ENCODE measurements around the gene NET1. TPM values are rescaled to one million over a fixed set of nuclear protein-coding genes. Genes with fewer than 3 reads are reported as not detected.

NET1 gene
- total RNA-seq, 1 experiment from 2014 or later, result 175 TPM

DNA sequence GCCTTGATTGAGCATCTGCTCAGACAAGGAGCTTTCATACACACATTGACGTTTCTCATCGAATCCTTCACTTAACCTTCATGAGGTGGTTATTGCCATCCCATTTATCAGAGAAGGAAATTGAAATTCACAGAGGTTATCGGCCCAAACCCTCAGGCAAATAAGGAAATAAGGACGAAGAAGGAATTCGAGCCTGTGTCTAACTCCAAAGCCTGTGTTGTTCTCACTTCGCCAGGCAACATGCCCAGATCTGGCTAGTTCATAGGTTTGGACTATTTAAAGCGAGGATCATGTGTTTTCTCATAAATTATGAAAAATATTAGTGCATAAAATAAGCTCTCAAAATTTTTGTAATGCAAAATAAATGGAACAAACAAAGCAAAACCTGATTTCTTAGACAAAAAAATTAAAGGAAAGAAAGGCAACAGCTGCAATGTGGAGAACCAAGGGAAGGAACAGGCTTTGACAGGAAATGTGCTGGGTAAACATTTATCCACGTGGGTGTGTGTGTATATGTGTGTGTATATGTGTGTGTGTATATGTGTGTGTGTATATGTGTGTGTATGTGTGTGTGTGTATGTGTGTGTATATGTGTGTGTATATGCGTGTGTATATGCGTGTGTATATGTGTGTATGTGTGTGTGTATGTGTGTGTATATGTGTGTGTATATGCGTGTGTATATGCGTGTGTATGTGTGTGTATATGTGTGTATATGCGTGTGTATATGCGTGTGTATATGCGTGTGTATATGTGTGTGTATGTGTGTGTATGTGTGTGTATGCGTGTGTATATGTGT lies 42.8 kb upstream of the NET1 start:
- no peak overlapping the region for H3K4me3 ChIP-seq (ENCODE audit: low read depth, low read length)
- peaks cover 32% of the 10 kb centered on the region for H3K9me3 Mint-ChIP-seq (ENCODE audit: unreplicated experiment)
- POLR2A ChIA-PET, result no interaction called here
- H3K4me1 Mint-ChIP-seq (ENCODE audit: low read depth, unreplicated experiment), result peaks cover 11% of the 10 kb centered on the region
- H3K27ac Mint-ChIP-seq (ENCODE audit: unreplicated experiment), result no peak overlapping the region
- H3K4me1 ChIP-seq, result 0 out of 2 replicates have a peak, but pooled peaks cover 5% of the 10 kb centered on the region
- DNase-seq, result no peak
- H3K27me3 ChIP-seq (replicated peaks; ENCODE audit: control insufficient read depth, insufficient read depth, low read length), result no peaks in the 10 kb centered on the region; the same call in 1 of the 2 replicates
- H3K36me3 Mint-ChIP-seq (ENCODE audit: insufficient read depth, unreplicated experiment), result no peaks in the 10 kb centered on the region
- CTCF ChIA-PET, result no interaction called here
- TF ChIP-seq CTCF (IDR thresholded peaks at IDR 0.05; ENCODE audit: insufficient read depth in 1 of 2, low read depth in 1 of 2, low read length in 1 of 2, severe bottlenecking in 1 of 2, unreplicated experiment in 1 of 2), result no peak
- peaks cover 14% of the 10 kb centered on the region for H3K27me3 Mint-ChIP-seq (ENCODE audit: insufficient read depth, unreplicated experiment)
- BruUV-seq (replicated peaks), result no TSS peak
- no peaks in the 10 kb centered on the region for H3K36me3 ChIP-seq (ENCODE audit: control insufficient read depth, insufficient read depth, low read length)
- H3K9me3 ChIP-seq, result peaks cover 11% of the 10 kb centered on the region
- no peak overlapping the region for H3K4me3 Mint-ChIP-seq (ENCODE audit: unreplicated experiment)
- intact Hi-C loops (cut with micrococcal nuclease; ENCODE audit: unreplicated experiment), result no loop called here

GRCh38 chr10:5370493-5371352 lies 41.6 kb upstream of the NET1 start:
- H3K9me3 ChIP-seq, result peaks cover 11% of the 10 kb centered on the region
- no peak overlapping the region for H3K4me3 ChIP-seq (ENCODE audit: low read depth, low read length)
- ChIA-PET POLR2A (no interaction called here), CTCF (no interaction called here)
- Mint-ChIP-seq H3K4me1 (ENCODE audit: low read depth, unreplicated experiment) (peaks cover 10% of the 10 kb centered on the region), H3K27me3 (ENCODE audit: insufficient read depth, unreplicated experiment) (peaks cover 14% of the 10 kb centered on the region), H3K9me3 (ENCODE audit: unreplicated experiment) (peaks cover 35% of the 10 kb centered on the region), H3K36me3 (ENCODE audit: insufficient read depth, unreplicated experiment) (no peaks in the 10 kb centered on the region), H3K4me3 (ENCODE audit: unreplicated experiment) (no peak overlapping the region), H3K27ac (ENCODE audit: unreplicated experiment) (no peak overlapping the region)
- intact Hi-C loops (cut with micrococcal nuclease; ENCODE audit: unreplicated experiment), result no loop called here
- H3K27me3 ChIP-seq (replicated peaks; ENCODE audit: control insufficient read depth, insufficient read depth, low read length), result no peaks in the 10 kb centered on the region
- H3K4me1 ChIP-seq, result no peaks in the 10 kb centered on the region
- TF ChIP-seq CTCF (IDR thresholded peaks at IDR 0.05; ENCODE audit: insufficient read depth in 1 of 2, low read depth in 1 of 2, low read length in 1 of 2, severe bottlenecking in 1 of 2, unreplicated experiment in 1 of 2), result no peak
- no peaks in the 10 kb centered on the region for H3K36me3 ChIP-seq (ENCODE audit: control insufficient read depth, insufficient read depth, low read length)
- BruUV-seq (replicated peaks), result no TSS peak
- no peak for DNase-seq

DNA sequence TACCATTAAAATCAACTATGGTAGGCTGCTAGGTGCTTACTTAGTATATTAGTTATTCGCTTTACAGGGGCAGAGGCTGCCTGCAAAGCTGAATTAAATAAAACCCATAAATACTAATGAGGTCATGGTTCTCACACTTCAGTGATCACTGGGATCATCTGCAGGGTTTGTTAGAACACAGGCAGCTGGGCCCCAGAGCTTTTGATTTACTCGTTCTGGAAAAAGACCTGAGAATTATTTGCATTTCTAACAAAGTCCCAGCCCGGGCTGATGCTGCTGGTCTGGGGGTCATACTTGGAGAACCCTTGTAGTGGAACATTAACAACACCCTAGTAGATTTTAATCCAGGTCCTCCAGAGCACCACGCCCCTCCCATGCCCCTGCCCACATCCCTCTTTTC lies 39.0 kb upstream of the NET1 start:
- Histone ChIP-seq H3K27me3 (replicated peaks; ENCODE audit: control insufficient read depth, insufficient read depth, low read length) (no peaks in the 10 kb centered on the region), H3K4me3 (ENCODE audit: low read depth, low read length) (no peak overlapping the region), H3K9me3 (peaks cover 11% of the 10 kb centered on the region), H3K4me1 (no peaks in the 10 kb centered on the region), H3K36me3 (ENCODE audit: control insufficient read depth, insufficient read depth, low read length) (no peaks in the 10 kb centered on the region)
- Mint-ChIP-seq H3K27ac (ENCODE audit: unreplicated experiment) (no peak overlapping the region), H3K4me1 (ENCODE audit: low read depth, unreplicated experiment) (peaks cover 6% of the 10 kb centered on the region), H3K36me3 (ENCODE audit: insufficient read depth, unreplicated experiment) (no peaks in the 10 kb centered on the region), H3K4me3 (ENCODE audit: unreplicated experiment) (no peak overlapping the region), H3K9me3 (ENCODE audit: unreplicated experiment) (peaks cover 35% of the 10 kb centered on the region), H3K27me3 (ENCODE audit: insufficient read depth, unreplicated experiment) (peaks cover under 1% of the 10 kb centered on the region)
- CTCF ChIA-PET, result no interaction called here
- intact Hi-C loops (cut with micrococcal nuclease; ENCODE audit: unreplicated experiment), result no loop called here
- TF ChIP-seq CTCF (IDR thresholded peaks at IDR 0.05; ENCODE audit: insufficient read depth in 1 of 2, low read depth in 1 of 2, low read length in 1 of 2, severe bottlenecking in 1 of 2, unreplicated experiment in 1 of 2), result no peak
- POLR2A ChIA-PET, result no interaction called here
- DNase-seq, result no peak
- BruUV-seq (replicated peaks), result no TSS peak
